ENCODE measurements around the gene ANKFY1.
"Not testable (repeated sequence)": the region's sequence is repeated elsewhere in the genome, so short reads cannot be mapped to it uniquely, and the experiment has no call there.

Gene ANKFY1

GRCh38 chr17:4152471-4152870 is 111.3 kb downstream of the ANKFY1 start:
- no peak for DNase-seq

GRCh38 chr17:4150096-4150495 is 113.7 kb downstream of the ANKFY1 start:
- DNase-seq: no peak

DNA sequence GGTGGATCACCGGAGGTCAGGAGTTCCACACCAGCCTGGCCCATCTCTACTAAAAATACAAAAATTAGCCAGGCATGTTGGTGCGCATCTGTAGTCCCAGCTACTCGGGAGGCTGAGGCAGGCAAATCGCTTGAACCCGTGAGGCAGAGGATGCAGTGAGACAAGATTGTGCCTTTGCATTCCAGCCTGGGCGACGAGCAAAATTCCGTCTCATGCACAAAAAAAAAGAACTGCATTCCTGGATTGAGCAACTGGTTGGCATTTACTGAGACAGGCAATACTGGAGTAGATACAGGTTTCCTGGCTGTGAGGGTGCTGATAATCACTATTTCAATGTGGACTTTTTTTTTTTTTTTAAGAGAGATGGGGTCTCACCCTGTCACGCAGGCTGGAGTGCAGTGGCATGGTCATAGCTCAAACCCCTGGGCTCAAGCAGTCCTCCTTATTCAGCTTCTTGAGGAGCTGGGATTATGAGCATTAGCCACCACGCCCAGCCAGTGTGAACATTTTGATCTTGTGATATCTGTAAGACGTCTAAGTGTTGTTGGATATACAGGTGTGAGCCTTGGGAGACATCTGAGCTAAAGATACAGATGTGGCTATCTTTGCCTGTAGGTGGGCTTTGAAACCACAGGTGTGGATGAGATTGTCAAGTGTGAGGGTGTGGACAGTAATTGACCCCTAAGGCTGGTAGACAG is 115.0 kb downstream of the ANKFY1 start:
- no peak for DNase-seq

DNA sequence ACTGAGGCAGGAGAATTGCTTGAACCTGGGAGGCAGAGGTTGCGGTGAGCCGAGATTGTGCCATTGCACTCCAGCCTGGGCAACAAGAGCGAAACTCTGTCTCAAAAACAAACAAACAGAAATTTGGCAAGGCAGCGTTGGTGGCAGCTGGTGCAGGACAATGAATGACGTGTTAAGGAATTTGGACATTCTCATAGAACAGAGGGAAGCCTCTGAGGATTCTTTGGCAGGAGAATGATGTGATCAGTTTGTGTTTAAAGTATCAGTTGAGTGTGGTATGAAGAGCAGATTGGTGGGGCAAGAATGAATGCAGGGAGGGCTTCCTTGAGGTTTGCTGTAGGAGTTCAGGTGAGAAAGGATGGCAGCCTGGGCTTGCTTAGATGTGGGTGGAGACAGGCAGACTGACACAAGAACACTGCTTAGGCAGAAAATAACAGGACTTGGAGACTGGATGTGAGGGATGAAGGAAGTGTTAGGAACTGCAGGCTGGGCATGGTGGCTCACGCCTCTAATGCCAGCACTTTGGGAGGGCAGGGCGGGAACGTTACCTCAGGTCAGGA is 115.9 kb downstream of the ANKFY1 start:
- no peak for DNase-seq

DNA sequence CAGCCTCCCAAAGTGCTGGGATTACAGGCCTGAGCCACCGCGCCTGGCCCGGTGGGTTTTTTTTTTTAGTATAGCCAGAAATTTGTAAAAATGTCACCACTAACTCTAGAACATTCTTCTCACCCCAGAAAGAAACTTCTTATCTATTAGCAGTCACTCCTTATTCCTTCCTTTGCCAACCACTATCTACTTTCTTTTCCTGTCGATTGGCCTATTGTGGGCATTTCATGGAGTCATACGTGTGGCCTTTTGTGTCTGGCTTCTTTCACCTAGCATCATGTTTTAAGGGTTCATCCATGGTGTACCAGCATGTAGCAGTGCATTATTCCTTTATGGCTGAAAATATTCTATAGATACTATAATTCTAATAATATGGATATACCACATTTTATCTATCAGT is 117.1 kb downstream of the ANKFY1 start:
- DNase-seq: no peak

DNA sequence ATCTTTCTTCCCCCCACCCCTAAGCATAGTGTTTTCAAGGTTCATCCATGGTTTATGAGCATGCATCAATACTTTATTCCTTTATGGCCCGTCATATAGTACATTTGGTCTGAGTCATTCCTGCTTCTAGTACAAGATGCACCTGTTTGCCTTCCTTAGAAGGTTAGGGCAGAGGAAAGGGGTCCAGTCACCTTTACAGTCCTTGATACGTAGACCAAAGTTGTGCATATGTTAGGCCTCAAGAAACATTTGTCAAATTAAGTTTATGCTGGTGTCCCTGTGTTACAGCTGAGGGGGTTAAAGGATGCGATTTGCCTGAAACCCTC is 119.4 kb downstream of the ANKFY1 start:
- no peak for DNase-seq

- peak; percentile 73 for DNase-seq
These were observed 120.0 kb downstream of the ANKFY1 start for GRCh38 chr17:4143563-4144421.

DNA sequence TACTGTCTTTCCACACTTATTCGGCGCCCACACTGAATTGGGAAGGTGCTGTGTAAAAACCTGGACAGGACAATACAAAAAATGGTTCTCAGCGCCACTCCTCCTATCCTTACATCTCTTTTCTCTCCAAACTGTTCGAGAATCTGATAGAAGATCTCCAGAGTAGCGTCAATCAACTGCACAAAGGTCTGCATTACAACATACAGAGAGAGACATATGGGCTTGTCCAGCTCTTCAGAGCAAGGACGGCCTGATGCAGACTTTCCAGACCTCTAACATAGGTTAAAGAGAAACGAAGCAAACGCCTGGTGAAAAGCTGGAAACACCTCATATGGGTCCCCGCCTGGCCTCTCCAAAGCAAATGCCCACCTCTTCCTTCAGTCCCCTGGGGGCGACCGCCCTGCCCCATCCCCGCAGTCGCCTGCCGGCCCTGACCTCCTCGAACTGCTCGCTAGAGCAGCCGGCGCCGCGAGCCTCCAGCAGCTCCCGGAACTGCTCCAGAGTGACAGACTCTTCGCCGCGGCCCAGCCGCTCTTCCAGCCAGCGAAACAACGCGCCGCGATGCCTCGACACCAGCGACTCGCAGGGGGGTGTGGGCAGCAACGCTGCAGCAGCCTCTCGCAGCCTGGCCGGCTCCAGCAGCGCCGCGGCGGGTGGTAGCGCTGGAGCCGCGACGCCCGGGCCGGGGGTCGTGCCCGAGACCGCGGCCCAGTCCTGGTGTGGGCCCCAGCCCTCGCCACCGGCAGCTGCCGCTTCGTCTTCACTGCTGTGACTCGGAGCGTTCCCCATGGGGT is 121.5 kb downstream of the ANKFY1 start:
- no peak for DNase-seq

- DNase-seq: no peak
These were observed 123.7 kb downstream of the ANKFY1 start for GRCh38 chr17:4140125-4140524.

DNA sequence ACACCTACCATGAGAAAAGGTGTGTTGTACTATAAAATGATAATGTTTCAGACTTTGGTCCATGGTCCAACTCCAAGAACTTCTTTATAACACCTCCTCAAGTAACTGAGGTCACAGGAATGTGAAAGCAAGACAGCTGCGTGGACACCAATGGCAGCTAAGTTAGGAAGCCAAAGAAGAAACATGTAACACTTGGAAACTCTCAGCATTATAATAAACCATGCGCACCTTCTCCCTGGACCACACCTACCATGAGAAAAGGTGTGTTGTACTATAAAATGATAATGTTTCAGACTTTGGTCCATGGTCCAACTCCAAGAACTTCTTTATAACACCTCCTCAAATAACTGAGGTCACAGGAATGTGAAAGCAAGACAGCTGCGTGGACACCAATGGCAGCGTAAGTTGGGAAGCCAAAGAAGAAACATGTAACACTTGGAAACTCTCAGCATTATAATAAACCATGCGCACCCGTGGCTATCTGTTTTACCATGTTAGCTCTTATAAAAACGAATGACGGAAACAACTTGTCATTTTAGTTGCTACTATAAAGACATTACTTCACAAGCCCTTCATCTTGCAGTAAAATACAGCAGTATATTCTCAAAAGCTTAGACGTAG is 124.8 kb downstream of the ANKFY1 start:
- DNase-seq: not testable (repeated sequence)

DNA sequence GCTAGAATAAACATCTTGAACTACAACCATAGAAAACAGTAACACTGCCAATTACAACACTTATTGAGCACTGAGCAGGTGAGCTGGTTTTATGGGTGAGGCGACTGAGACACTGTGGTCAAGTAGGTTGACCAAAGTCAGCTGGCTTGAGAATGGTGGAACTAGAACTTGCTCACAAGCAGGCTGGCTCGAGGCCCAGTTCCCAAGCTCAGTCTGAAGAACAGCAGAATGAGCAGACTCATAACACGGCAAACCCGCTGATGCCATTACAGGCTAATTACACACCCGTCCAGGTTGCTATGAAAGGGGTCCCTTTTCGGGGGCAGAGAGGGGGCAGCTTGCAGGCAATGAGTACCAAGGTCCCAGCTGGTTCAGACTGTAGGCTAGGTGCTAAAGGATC is 127.4 kb downstream of the ANKFY1 start:
- DNase-seq: peak; percentile 95

DNA sequence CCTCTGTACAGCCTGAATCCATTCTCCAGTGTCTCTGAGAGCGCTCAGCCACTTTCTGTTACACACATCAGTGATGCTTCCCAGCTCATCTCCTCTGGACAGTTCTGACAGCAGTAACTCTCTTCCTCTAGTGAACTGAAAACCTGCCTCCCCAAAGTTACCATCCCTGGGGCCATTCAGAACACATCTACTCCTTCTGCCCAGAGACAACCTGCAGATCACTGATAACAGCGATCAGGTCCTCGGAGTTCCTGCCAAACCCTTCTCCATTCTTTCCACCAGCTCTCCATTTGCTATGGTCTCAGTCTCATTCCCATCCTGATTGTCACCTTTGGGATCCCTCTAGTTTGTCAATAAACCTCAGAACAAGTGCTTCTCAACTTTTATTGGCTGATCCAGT is 128.3 kb downstream of the ANKFY1 start:
- no peak for DNase-seq

GRCh38 chr17:4134721-4135120 is 129.1 kb downstream of the ANKFY1 start:
- DNase-seq: peak; percentile 42

DNA sequence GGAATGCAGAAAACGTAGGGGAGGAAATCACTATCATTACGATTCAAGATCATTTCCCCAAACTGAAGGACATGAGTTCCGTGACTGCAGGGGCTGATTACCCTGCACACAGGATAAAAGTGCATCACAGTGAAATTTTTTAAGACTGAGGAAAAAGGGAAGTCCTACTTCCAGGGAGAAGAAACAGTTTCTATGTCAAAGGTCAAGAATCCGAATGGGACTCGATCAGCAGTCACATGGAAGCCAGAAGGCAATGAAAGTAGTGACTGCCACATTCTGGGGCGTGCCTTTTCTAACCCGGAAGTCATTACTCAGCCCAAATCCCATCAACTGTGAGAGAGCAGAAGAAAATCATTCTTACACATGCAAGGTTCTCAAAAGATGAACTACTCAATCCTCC is 133.1 kb downstream of the ANKFY1 start:
- no peak for DNase-seq

GRCh38 chr17:4127555-4127954 is 136.2 kb downstream of the ANKFY1 start:
- no peak for DNase-seq

DNA sequence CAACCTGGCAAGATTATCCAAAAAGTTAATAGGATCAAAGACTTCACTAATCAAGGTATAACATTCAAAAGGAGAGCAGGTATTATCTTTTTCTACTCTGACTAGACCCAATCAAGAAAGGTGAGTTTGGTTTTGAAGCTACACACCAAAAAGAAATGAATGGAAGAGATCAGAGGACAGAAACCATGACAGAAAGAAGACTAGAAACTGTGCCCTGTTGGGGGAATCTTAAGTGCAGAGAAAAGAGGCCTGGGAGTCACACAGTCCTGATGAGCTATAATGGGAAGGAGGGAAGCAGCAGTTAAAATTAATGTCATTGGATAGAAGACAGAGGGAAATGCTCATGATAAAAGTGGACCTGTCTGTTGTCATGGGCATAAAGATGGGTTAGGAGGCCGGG is 138.2 kb downstream of the ANKFY1 start:
- DNase-seq: no peak

- DNase-seq: no peak
These were observed 138.8 kb downstream of the ANKFY1 start for GRCh38 chr17:4124999-4125398.

DNA sequence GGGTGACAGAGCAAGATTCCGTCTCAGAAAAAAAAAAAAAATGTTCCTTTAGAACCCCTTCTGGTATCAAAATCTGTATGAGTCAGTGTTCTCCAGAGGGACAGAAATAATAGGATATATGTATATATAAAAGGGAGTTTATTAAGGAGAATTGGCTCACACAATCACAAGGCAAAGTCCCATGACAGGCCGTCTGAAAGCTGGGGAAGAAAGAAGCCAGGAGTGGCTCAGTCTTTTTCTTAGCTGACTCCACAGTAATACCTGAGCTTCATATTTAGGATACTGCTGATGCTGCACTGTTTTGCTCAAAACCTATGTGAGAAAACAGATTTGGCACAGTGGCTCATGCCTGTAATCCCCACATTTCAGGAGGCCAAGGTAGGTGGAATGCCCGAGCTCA is 143.4 kb downstream of the ANKFY1 start:
- DNase-seq: no peak

DNA sequence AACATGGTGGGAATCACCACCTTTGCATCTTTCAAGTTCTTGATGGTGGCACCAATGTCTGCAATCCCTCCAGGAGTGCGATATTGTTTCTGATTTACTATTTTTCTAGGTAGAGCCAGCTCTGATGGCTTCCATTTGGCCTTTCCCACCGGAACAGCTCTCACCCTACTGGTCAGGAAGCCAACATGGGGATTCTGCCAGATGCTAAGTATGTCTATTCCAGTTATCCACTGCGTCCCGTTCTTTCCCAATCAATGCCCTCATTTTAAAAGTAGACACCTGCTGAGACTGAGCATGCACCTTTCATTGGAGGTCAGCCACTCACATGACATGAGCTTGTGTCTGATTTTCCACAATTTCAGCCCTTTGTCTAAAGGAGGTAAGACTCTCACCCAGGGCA is 144.5 kb downstream of the ANKFY1 start:
- no peak for DNase-seq

DNA sequence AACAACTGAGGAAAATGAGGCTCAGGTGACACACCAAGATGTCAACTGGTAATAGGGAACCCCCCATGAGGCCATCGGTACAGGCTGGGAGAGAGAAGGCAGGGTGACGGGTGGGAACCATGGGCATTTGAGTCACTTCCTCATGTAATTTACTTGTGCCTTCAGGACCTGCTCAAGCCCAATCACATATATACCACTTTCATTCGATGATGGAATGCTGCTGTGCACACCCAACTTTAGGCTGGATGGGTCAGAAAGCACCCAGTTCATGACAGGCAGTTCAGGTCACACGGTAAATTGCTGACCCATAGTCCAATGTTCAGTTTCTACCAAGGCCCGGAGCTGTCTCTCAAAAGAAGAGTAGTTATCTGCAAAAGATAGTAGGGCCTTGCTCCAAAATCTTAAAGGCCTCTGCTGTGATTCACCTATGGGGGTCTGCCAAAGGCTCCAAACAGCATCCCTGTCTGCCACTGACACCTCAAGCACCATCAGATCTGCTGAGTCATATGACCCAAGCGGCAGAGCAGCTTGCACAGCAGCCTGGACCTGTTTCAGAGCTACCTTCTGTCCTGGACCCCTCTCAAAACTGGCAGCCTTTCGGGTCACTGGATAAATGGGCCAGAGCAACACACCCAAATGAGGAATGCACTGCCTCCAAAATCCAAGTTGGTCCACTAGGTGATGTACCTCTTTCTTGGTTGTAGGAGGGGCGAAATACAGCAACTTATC is 145.6 kb downstream of the ANKFY1 start:
- DNase-seq: no peak

DNA sequence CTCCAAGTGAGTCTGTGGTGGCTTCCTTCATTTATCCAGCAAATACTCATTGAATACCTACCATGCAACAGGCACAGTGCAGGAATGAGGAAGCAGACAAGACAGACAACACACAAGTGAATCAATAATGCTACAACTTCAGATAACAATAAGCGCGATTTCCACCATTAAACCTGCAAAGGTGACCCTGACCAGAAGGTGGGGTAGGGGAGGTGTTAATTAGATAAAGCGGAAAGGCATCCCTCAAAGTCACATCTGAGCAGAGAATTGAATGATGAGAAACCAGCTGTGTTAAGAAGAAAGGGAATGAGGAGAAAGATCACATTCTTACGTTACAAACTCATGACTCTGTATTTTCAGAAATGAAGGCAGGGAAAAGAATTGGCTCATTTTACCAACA is 147.3 kb downstream of the ANKFY1 start:
- DNase-seq: no peak

All from DMS79 (cell line).